GM21723 (cell line): ENCODE data around the gene ANK3.

Source experiments
- ATAC-seq: cut with Tn5 transposase; IDR thresholded peaks from one replicate; pipeline ENCODE4 v1.9.1; 2021; ENCODE audit warnings: mild to moderate bottlenecking, moderate library complexity; ENCODE audit not compliant: unreplicated experiment

The ANK3 gene

GRCh38 chr10:59997827-59998525 lies 391.7 kb downstream of the ANK3 start:
- ATAC-seq = no peak

GRCh38 chr10:59995862-59996261 lies 393.8 kb downstream of the ANK3 start:
- ATAC-seq = no peak

- ATAC-seq = no peak
Observed at GRCh38 chr10:59993931-59994330, 395.7 kb downstream of the ANK3 start.

- no peak for ATAC-seq
Observed at GRCh38 chr10:59991661-59992060, 398.0 kb downstream of the ANK3 start.

- ATAC-seq = no peak
Observed at GRCh38 chr10:59991117-59991516, 398.6 kb downstream of the ANK3 start.

GRCh38 chr10:59985639-59986038 lies 404.0 kb downstream of the ANK3 start:
- no peak for ATAC-seq

- no peak for ATAC-seq
Observed at GRCh38 chr10:59984415-59984814, 405.3 kb downstream of the ANK3 start.

- ATAC-seq = no peak
Observed at GRCh38 chr10:59980356-59980755, 409.3 kb downstream of the ANK3 start.

GRCh38 chr10:59977486-59977885 lies 412.2 kb downstream of the ANK3 start:
- no peak for ATAC-seq

GRCh38 chr10:59976909-59977308 lies 412.8 kb downstream of the ANK3 start:
- ATAC-seq = no peak
